B cell (primary cell): ENCODE measurements around the gene TMEM163. TPM values are rescaled to one million over a fixed set of nuclear protein-coding genes. Genes with fewer than 3 reads are reported as not detected.

Experiments
- ATAC-seq: fragments of 200-7000 bp; cut with Tn5 transposase; one replicate; pipeline ENCODE4 v1.10.0; 2021; ENCODE audit warnings: low read depth, mild to moderate bottlenecking, moderate number of reproducible peaks, moderate library complexity
- CTCF ChIA-PET: fragments of 350-600 bp; sonication (Branson Sonifier 250); formaldehyde crosslinking; loops from one replicate; lab custom pipeline; 2021; ENCODE audit warnings: antibody characterized with exemption, inconsistent platforms; lab: Charles Lee
- POLR2A ChIA-PET: fragments of 350-600 bp; sonication (Branson Sonifier 250); formaldehyde crosslinking; loops from one replicate; lab custom pipeline; 2021; ENCODE audit warnings: antibody characterized with exemption; lab: Charles Lee
- DNase-seq: peaks from one replicate; pipeline ENCODE4 v3.0.0; 2013
- H2AFZ ChIP-seq: 2 replicates; pipeline ENCODE4 v1.6.1; 2012; ENCODE audit warnings: mild to moderate bottlenecking, low read depth, low read length; ENCODE audit not compliant: insufficient read depth, poor library complexity, severe bottlenecking
- H3K27ac ChIP-seq, 2 donors: 1 replicate in 1 of 2; 2 replicates in 1 of 2; pipeline ENCODE4 v1.5.1; 2012 to 2013; ENCODE audit warnings: low read length in 2 of 2, mild to moderate bottlenecking in 2 of 2, moderate library complexity in 1 of 2
- H3K27me3 ChIP-seq, 4 experiments: fragments of 200-600 bp in 1 of 4; sonication (generic) in 1 of 4; replicated peaks in 1 of 4; 1 replicate in 2 of 4; 2 replicates in 2 of 4; pipeline versions ENCODE4 v1.6.1 to v1.7.0; 2013 to 2016; ENCODE audit warnings: low read length in 3 of 4, mild to moderate bottlenecking in 2 of 4, mixed read lengths in 1 of 4, moderate library complexity in 1 of 4; ENCODE audit not compliant: insufficient read depth in 4 of 4, control insufficient read depth in 3 of 4; ENCODE audit errors: control extremely low read depth in 1 of 4
- H3K36me3 ChIP-seq, 2 experiments: replicated peaks in 1 of 2; 1 replicate in 1 of 2; 2 replicates in 1 of 2; pipeline versions ENCODE4 v1.6.1 to v1.7.1; 2013; ENCODE audit warnings: low read length in 1 of 2; ENCODE audit not compliant: insufficient read depth in 2 of 2, control insufficient read depth in 1 of 2; ENCODE audit errors: control extremely low read depth in 1 of 2, extremely low read depth in 1 of 2
- H3K4me1 ChIP-seq, 2 donors: fragments of 200-600 bp in 1 of 2; sonication (generic) in 1 of 2; 1 replicate in 1 of 2; 2 replicates in 1 of 2; pipeline versions ENCODE4 v1.5.1 to v1.6.1; 2013 to 2017; ENCODE audit warnings: low read length in 2 of 2; ENCODE audit not compliant: control insufficient read depth in 2 of 2, insufficient read depth in 2 of 2
- H3K4me2 ChIP-seq: replicated peaks from 2 replicates; pipeline ENCODE3; 2012; ENCODE audit warnings: mild to moderate bottlenecking, low read depth, low read length; ENCODE audit not compliant: poor library complexity, severe bottlenecking
- H3K4me3 ChIP-seq, 5 experiments: fragments of 200-600 bp in 1 of 5; sonication (generic) in 1 of 5; 1 replicate in 3 of 5; 2 replicates in 2 of 5; pipeline versions ENCODE4 v1.5.1 to v1.7.0; 2011 to 2016; ENCODE audit warnings: low read length in 4 of 5, mild to moderate bottlenecking in 4 of 5, low read depth in 2 of 5, control low read depth in 1 of 5, moderate library complexity in 1 of 5; ENCODE audit not compliant: insufficient read depth in 1 of 5; ENCODE audit errors: control extremely low read depth in 1 of 5, extremely low read depth in 1 of 5
- H3K79me2 ChIP-seq: fragments of 200-600 bp; sonication (generic); one replicate; pipeline ENCODE4 v1.6.0; 2016; ENCODE audit warnings: low read length; ENCODE audit not compliant: control insufficient read depth, insufficient read depth
- H3K9ac ChIP-seq: fragments of 200-600 bp; sonication (generic); 2 replicates; pipeline ENCODE4 v1.6.1; 2017; ENCODE audit warnings: mild to moderate bottlenecking, low read length, moderate library complexity
- H3K9me3 ChIP-seq, 3 donors: one replicate each; pipeline versions ENCODE4 v1.6.1 to v1.7.1; 2013; ENCODE audit warnings: low read length in 2 of 3; ENCODE audit not compliant: control insufficient read depth in 2 of 3, insufficient read depth in 1 of 3; ENCODE audit errors: control extremely low read depth in 1 of 3
- H4K20me1 ChIP-seq: 2 replicates; pipeline ENCODE4 v1.6.0; 2012; ENCODE audit warnings: mild to moderate bottlenecking, low read length; ENCODE audit not compliant: insufficient read depth, control insufficient read depth, poor library complexity, severe bottlenecking
- H3K27ac Mint-ChIP-seq: one replicate; pipeline ENCODE4 v1.8.0; 2021; ENCODE audit warnings: mixed read lengths
- H3K27me3 Mint-ChIP-seq: one replicate; pipeline ENCODE4 v1.8.0; 2021; ENCODE audit warnings: mixed read lengths
- H3K4me1 Mint-ChIP-seq: one replicate; pipeline ENCODE4 v1.8.0; 2021; ENCODE audit warnings: mixed read lengths
- H3K4me3 Mint-ChIP-seq: one replicate; pipeline ENCODE4 v1.8.0; 2021; ENCODE audit warnings: mixed read lengths
- H3K9me3 Mint-ChIP-seq: one replicate; pipeline ENCODE4 v1.8.0; 2022; ENCODE audit warnings: mixed read lengths; ENCODE audit not compliant: insufficient read depth
- CTCF ChIP-seq: fragments of 200-600 bp; IDR thresholded peaks from one replicate; pipeline ENCODE4 v1.8.0; 2022; ENCODE audit warnings: antibody characterized with exemption, mild to moderate bottlenecking
- EZH2 ChIP-seq: IDR thresholded peaks from 2 replicates; pipeline ENCODE4 v1.6.1; 2012; ENCODE audit warnings: borderline replicate concordance, low read depth, mild to moderate bottlenecking, moderate library complexity, low read length; ENCODE audit not compliant: insufficient read depth, poor library complexity, severe bottlenecking
- WGBS: methylation state at CpG from one replicate; pipeline ENCODE4 v1.1.5; 2013; ENCODE audit warnings: missing lambda C conversion rate; ENCODE audit not compliant: insufficient coverage; 5-methylcytosine and 5-hydroxymethylcytosine counted together
- intact Hi-C: fragments of 100-400 bp; cut with micrococcal nuclease; formaldehyde crosslinking; loops from one replicate; pipeline ENCODE4 v1.10.0; 2022
- polyA plus RNA-seq: library from polyadenylated mRNA; depleted of rRNA; stranded (reverse); fragments of >200 nt; gene quantifications from 2 replicates; pipeline ENCODE4 v1.2.3, GENCODE V29; 2012
- total RNA-seq, 2 donors: library from RNA; stranded (reverse); fragments of 120-200 nt in 1 of 2; gene quantifications; 1 replicate in 1 of 2; 2 replicates in 1 of 2; pipeline versions ENCODE4 v1.2.3 to v1.2.4, GENCODE V29; 2013 to 2022

Gene TMEM163
- total and polyA plus RNA-seq, 2 donors (not counting 1 experiment from before 2014, with no cell fraction given) = 2.6 to 5.6 TPM

GRCh38 chr2:134667541-134667940 lies 51.3 kb downstream of the TMEM163 start:
- H3K4me1 Mint-ChIP-seq = peaks cover 40% of the 10 kb centered on the region
- POLR2A ChIA-PET = no interaction called here
- no CpG with 5 or more reads among the region's 2 CpGs for WGBS

GRCh38 chr2:134667081-134667480 lies 51.7 kb downstream of the TMEM163 start:
- no peak overlapping the region for H3K27ac ChIP-seq

More at GRCh38 chr2:134667541-134667940, 51.3 kb downstream of the TMEM163 start:
- Histone ChIP-seq H4K20me1 (no peaks in the 10 kb centered on the region), H3K9me3 (no peaks in the 10 kb centered on the region), H3K4me1 (peaks cover 23 to 49% of the 10 kb centered on the region in 2 donors), H3K4me2 (no peak overlapping the region), H3K4me3 (no peak overlapping the region), H3K79me2 (no peaks in the 10 kb centered on the region), H3K9ac (no peak overlapping the region), H3K36me3 (no peaks in the 10 kb centered on the region), H3K27me3 (peaks cover 0 to 14% (median 0%) of the 10 kb centered on the region in 4 experiments), H2AFZ (no peak overlapping the region), H3K27ac (no peak overlapping the region)
- no peak for TF ChIP-seq CTCF
- TF ChIP-seq EZH2 = no peak
- CTCF ChIA-PET = no interaction called here
- Mint-ChIP-seq H3K27me3 (no peaks in the 10 kb centered on the region), H3K27ac (no peak overlapping the region), H3K9me3 (no peaks in the 10 kb centered on the region), H3K4me3 (no peak overlapping the region)
- intact Hi-C loops = no loop called here
- no peak for ATAC-seq
- no peak for DNase-seq

More at GRCh38 chr2:134667081-134667480, 51.7 kb downstream of the TMEM163 start:
- TF ChIP-seq EZH2 (no peak), CTCF (no peak)
- no peak overlapping the region for H2AFZ ChIP-seq
- ChIA-PET POLR2A (no interaction called here), CTCF (no interaction called here)
- Mint-ChIP-seq H3K27ac (no peak overlapping the region), H3K9me3 (no peaks in the 10 kb centered on the region), H3K4me1 (peaks cover 37% of the 10 kb centered on the region), H3K27me3 (no peaks in the 10 kb centered on the region), H3K4me3 (no peak overlapping the region)
- WGBS = 57% methylated on average over 4 of the region's 4 CpGs
- intact Hi-C loops = no loop called here
- no peaks in the 10 kb centered on the region for H3K79me2 ChIP-seq
- no peak overlapping the region for H3K4me2 ChIP-seq
- H3K4me3 ChIP-seq = no peak overlapping the region
- no peaks in the 10 kb centered on the region for H3K36me3 ChIP-seq
- ATAC-seq (no peak), DNase-seq (no peak)
- no peaks in the 10 kb centered on the region for H4K20me1 ChIP-seq
- H3K9ac ChIP-seq = no peak overlapping the region
- H3K4me1 ChIP-seq = peaks cover 23 to 47% of the 10 kb centered on the region in 2 donors
- no peaks in the 10 kb centered on the region for H3K9me3 ChIP-seq
- H3K27me3 ChIP-seq = peaks cover 0 to 14% (median 0%) of the 10 kb centered on the region in 4 experiments
